Measurements from ENCODE around the gene NUBP2. TPM values are rescaled to one million over a fixed set of nuclear protein-coding genes. Genes with fewer than 3 reads are reported as not detected.
A peak's percentile ranks its signal among the peaks of the same experiment; 100 is the strongest.

NUBP2 gene
- total RNA-seq, 1 experiment from 2014 or later, result 89.2 TPM

DNA sequence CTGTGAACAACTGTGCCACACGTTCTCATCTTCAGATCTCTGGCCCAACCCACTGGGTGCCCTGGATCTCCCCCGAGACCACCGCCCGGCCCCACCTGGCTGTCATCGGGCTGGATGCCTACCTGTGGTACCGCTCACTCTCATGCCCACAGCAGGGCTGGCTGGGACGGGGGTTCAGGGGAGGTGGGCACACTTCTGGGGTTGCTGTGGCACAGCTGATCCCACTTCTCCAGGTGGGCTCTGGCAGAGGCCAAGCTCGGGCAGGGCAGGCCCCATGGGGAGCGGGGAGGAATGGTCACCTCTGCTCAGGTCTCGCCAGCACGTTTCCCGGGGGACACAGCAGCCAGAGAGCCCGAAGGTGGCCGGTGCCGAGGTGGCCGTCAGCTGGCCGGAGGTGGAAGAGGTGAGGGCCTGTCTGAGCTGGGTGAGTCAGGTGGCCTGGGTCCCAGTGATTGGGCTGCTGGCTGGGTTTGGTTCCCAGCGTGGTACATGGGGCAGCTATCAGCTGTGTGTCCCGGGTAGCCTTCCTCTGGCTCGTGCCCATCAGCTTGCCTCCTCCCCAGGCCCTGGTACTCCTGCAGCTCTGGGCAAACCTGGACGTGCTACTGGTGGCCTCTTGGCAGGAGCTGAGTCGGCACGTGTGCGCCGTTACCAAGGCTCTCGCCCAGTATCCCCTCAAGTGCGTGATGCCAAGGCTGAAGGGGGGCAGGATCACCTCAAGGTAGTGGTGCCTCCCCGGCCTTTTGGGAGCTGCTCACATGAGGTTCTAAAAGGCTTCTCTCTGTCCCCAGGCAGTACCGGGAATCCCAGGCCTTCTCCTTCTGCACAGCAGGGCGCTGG, 7.5 kb upstream of the NUBP2 start:
- no peaks in the 10 kb centered on the region; the same call in 1 of the 2 replicates for H3K27me3 Mint-ChIP-seq (ENCODE audit: low read depth)
- POLR2A ChIA-PET, result no interaction called here
- peak overlapping the region; percentile 30 for H3K4me3 Mint-ChIP-seq
- H3K36me3 Mint-ChIP-seq, result peaks cover 4% of the 10 kb centered on the region
- peaks cover 2% of the 10 kb centered on the region for H3K4me1 Mint-ChIP-seq
- DNase-seq (ENCODE audit: low spot score) (no peak), ATAC-seq (no peak)
- H3K9me3 Mint-ChIP-seq, result no peaks in the 10 kb centered on the region
- TF ChIP-seq FOXJ3 (CRISPR knock-in tag; IDR thresholded peaks at IDR 0.05; ENCODE audit: borderline replicate concordance), result no peak
- TF ChIP-seq, protein P1, sequence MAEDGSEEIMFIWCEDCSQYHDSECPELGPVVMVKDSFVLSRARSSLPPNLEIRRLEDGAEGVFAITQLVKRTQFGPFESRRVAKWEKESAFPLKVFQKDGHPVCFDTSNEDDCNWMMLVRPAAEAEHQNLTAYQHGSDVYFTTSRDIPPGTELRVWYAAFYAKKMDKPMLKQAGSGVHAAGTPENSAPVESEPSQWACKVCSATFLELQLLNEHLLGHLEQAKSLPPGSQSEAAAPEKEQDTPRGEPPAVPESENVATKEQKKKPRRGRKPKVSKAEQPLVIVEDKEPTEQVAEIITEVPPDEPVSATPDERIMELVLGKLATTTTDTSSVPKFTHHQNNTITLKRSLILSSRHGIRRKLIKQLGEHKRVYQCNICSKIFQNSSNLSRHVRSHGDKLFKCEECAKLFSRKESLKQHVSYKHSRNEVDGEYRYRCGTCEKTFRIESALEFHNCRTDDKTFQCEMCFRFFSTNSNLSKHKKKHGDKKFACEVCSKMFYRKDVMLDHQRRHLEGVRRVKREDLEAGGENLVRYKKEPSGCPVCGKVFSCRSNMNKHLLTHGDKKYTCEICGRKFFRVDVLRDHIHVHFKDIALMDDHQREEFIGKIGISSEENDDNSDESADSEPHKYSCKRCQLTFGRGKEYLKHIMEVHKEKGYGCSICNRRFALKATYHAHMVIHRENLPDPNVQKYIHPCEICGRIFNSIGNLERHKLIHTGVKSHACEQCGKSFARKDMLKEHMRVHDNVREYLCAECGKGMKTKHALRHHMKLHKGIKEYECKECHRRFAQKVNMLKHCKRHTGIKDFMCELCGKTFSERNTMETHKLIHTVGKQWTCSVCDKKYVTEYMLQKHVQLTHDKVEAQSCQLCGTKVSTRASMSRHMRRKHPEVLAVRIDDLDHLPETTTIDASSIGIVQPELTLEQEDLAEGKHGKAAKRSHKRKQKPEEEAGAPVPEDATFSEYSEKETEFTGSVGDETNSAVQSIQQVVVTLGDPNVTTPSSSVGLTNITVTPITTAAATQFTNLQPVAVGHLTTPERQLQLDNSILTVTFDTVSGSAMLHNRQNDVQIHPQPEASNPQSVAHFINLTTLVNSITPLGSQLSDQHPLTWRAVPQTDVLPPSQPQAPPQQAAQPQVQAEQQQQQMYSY (CRISPR knock-in tag; IDR thresholded peaks at IDR 0.05), result no peak
- no peak for TF ChIP-seq GRHL2 (CRISPR knock-in tag; IDR thresholded peaks at IDR 0.05; ENCODE audit: insufficient replicate concordance, severe bottlenecking)
- TF ChIP-seq, protein P2, sequence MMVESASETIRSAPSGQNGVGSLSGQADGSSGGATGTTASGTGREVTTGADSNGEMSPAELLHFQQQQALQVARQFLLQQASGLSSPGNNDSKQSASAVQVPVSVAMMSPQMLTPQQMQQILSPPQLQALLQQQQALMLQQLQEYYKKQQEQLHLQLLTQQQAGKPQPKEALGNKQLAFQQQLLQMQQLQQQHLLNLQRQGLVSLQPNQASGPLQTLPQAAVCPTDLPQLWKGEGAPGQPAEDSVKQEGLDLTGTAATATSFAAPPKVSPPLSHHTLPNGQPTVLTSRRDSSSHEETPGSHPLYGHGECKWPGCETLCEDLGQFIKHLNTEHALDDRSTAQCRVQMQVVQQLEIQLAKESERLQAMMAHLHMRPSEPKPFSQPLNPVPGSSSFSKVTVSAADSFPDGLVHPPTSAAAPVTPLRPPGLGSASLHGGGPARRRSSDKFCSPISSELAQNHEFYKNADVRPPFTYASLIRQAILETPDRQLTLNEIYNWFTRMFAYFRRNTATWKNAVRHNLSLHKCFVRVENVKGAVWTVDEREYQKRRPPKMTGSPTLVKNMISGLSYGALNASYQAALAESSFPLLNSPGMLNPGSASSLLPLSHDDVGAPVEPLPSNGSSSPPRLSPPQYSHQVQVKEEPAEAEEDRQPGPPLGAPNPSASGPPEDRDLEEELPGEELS (CRISPR knock-in tag; IDR thresholded peaks at IDR 0.05), result 0 out of 2 replicates have a peak, but pooled peaks have one; percentile 20
- H3K27ac Mint-ChIP-seq, result no peak overlapping the region
- CTCF ChIA-PET, result interaction anchor here (1.3 to 3.1 kb wide), 2 partner anchors 7 to 69 kb away, joined by 4 to 37 read pairs; partner anchors contain the start of genes MAPK8IP3, NUBP2 and SPSB3

DNA sequence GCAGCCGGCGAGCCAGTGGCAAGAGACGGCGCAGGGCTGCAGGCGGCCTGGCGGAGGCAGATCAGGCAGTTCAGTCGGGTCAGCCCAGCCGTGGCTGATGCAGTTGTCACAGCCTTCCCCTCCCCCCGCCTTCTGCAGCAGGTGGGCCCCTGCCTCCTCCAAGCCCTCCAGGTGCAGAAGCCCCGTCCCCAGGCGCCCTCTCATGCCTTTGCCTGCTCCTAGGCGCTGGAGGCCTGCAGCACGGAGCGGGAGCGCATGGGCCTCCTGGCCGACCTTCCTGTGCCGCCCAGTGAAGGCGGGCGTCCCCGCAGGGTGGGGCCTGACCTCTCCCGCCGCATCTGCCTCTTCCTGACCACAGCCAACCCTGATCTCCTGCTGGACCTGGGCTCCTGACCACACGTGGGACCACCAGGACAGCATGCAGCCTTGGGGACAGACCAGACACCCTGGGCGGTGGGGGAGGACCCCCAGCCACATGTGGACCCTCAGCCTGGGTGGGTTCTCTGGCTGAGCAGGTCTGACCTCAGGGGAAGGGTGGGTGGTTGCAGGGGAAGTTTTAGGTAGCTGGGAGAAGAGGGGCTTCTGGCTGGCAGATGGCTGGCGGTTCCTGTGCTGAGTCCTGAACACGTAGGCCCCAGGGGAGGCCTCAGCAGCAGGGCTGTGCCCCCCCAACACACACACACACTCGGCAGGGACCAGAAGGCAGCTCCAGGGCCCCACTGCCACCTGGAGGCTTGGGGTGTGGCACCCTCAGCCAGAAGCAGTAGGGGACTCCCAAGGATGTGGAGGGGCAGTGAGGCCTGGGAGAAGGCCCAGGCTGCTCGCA, 6.7 kb upstream of the NUBP2 start:
- Mint-ChIP-seq H3K4me1 (no peaks in the 10 kb centered on the region; the same call in none of the 2 replicates), H3K4me3 (no peak overlapping the region), H3K9me3 (no peaks in the 10 kb centered on the region), H3K36me3 (peaks cover 4% of the 10 kb centered on the region), H3K27me3 (ENCODE audit: low read depth) (no peaks in the 10 kb centered on the region; the same call in 1 of the 2 replicates), H3K27ac (no peak overlapping the region)
- ChIA-PET POLR2A (no interaction called here), CTCF (no interaction called here)
- TF ChIP-seq IRF2 (CRISPR knock-in tag; IDR thresholded peaks at IDR 0.05; ENCODE audit: borderline replicate concordance, low read depth) (no peak), SMAD3 (CRISPR knock-in tag; IDR thresholded peaks at IDR 0.05; ENCODE audit: borderline replicate concordance) (no peak), GTF2I (CRISPR knock-in tag; conservative IDR thresholded peaks at IDR 0.05) (no peak)
- TF ChIP-seq, protein P3, sequence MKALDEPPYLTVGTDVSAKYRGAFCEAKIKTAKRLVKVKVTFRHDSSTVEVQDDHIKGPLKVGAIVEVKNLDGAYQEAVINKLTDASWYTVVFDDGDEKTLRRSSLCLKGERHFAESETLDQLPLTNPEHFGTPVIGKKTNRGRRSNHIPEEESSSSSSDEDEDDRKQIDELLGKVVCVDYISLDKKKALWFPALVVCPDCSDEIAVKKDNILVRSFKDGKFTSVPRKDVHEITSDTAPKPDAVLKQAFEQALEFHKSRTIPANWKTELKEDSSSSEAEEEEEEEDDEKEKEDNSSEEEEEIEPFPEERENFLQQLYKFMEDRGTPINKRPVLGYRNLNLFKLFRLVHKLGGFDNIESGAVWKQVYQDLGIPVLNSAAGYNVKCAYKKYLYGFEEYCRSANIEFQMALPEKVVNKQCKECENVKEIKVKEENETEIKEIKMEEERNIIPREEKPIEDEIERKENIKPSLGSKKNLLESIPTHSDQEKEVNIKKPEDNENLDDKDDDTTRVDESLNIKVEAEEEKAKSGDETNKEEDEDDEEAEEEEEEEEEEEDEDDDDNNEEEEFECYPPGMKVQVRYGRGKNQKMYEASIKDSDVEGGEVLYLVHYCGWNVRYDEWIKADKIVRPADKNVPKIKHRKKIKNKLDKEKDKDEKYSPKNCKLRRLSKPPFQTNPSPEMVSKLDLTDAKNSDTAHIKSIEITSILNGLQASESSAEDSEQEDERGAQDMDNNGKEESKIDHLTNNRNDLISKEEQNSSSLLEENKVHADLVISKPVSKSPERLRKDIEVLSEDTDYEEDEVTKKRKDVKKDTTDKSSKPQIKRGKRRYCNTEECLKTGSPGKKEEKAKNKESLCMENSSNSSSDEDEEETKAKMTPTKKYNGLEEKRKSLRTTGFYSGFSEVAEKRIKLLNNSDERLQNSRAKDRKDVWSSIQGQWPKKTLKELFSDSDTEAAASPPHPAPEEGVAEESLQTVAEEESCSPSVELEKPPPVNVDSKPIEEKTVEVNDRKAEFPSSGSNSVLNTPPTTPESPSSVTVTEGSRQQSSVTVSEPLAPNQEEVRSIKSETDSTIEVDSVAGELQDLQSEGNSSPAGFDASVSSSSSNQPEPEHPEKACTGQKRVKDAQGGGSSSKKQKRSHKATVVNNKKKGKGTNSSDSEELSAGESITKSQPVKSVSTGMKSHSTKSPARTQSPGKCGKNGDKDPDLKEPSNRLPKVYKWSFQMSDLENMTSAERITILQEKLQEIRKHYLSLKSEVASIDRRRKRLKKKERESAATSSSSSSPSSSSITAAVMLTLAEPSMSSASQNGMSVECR (CRISPR knock-in tag; IDR thresholded peaks at IDR 0.05; ENCODE audit: borderline replicate concordance), result no peak
- TF ChIP-seq, protein P4, sequence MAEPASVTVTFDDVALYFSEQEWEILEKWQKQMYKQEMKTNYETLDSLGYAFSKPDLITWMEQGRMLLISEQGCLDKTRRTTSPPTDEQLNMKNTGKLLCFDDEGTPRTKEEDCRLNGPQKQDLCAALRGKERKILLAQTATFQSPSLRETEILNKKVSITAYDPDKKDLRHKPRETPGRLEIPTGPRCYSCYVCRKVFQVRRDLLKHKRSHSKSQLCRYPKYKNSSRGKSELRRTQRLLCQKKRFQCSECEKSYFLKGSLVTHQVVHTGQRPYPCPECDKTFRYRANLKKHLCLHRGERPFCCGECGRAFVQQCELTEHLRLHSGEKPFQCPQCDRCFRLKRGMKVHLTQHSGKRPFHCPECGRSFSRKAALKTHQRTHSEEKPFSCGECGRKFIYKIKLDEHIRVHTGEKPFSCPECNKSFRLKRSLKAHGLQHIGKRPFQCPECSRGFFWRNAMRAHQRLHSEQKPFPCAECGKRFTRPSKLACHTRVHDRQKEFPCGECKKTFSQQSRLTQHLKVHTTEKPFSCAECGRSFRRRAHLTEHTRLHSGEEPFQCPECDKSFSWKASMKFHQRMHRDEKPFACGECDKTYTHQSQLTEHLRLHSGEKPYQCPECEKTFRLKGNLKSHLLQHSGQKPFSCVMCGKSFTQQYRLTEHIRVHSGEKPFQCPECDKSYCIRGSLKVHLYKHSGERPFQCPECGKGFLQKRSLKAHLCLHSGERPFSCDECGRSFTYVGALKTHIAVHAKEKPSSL (CRISPR knock-in tag; conservative IDR thresholded peaks at IDR 0.05), result no peak
- TF ChIP-seq, protein P5, sequence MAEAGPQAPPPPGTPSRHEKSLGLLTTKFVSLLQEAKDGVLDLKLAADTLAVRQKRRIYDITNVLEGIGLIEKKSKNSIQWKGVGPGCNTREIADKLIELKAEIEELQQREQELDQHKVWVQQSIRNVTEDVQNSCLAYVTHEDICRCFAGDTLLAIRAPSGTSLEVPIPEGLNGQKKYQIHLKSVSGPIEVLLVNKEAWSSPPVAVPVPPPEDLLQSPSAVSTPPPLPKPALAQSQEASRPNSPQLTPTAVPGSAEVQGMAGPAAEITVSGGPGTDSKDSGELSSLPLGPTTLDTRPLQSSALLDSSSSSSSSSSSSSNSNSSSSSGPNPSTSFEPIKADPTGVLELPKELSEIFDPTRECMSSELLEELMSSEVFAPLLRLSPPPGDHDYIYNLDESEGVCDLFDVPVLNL (CRISPR knock-in tag; IDR thresholded peaks at IDR 0.05; ENCODE audit: borderline replicate concordance, low read depth), result no peak
- ATAC-seq (no peak), DNase-seq (ENCODE audit: low spot score) (no peak)
